Thyroid gland (tissue), 4 donors: ENCODE measurements around the gene EIF4B.

Source experiments
- POLR2A ChIP-seq, 2 donors: fragments of 450-650 bp; IDR thresholded peaks; one replicate each; pipeline ENCODE4 v1.6.1; 2017; ENCODE audit warnings: antibody characterized with exemption in 2 of 2, mild to moderate bottlenecking in 2 of 2, moderate library complexity in 1 of 2
- TF ChIP-seq, protein P1 (sequence below), 6 experiments: fragments of 200-600 bp in 3 of 6; fragments of 450-650 bp in 3 of 6; sonication (generic) in 3 of 6; IDR thresholded peaks; one replicate each; pipeline ENCODE4 v1.5.1; 2016 to 2019; ENCODE audit warnings: antibody characterized with exemption in 6 of 6, mild to moderate bottlenecking in 2 of 6, inconsistent platforms in 1 of 6, moderate library complexity in 1 of 6

DNA sequence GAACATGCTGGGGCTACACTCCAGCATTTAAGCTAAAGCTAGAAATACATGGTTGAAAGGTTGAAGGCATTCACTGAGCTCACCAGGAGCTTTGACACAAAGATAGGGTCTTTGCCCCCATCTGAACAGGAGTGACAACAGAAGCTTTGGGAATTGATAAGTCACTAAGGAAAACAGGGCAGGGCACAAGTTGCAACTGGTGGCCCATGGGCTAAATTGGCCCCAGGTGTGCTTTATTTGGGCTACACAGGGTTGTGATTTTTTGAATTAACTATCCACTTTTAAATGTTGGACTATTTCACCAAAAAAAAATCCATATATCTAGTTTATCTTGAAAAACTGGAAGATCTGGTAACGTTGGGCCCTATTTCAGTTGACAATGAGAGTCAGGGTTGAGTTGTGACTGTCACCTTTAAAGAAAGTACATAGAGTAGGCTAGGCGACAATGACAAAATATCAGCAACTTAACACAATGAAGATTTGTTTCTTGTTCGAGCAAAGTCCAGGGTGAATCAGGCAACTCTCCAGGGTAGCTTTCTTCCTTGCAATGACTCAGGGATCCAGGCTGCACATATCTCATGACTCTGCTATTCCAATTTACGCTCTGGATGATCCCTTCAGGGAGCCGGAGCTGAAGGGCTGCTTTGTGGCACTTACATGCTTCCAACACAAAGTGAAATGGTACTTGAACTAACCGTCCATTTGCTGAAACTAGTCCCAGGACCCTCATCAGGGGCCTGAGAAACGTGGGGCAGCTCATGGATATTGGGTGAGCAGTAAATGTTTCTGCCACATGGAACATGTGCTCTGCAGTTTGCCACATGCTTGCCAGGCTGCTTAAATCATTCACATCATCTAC, 13.3 kb upstream of the EIF4B start:
- TF ChIP-seq, protein P1, sequence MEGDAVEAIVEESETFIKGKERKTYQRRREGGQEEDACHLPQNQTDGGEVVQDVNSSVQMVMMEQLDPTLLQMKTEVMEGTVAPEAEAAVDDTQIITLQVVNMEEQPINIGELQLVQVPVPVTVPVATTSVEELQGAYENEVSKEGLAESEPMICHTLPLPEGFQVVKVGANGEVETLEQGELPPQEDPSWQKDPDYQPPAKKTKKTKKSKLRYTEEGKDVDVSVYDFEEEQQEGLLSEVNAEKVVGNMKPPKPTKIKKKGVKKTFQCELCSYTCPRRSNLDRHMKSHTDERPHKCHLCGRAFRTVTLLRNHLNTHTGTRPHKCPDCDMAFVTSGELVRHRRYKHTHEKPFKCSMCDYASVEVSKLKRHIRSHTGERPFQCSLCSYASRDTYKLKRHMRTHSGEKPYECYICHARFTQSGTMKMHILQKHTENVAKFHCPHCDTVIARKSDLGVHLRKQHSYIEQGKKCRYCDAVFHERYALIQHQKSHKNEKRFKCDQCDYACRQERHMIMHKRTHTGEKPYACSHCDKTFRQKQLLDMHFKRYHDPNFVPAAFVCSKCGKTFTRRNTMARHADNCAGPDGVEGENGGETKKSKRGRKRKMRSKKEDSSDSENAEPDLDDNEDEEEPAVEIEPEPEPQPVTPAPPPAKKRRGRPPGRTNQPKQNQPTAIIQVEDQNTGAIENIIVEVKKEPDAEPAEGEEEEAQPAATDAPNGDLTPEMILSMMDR (IDR thresholded peaks at IDR 0.05) = no peak
- TF ChIP-seq POLR2A (IDR thresholded peaks at IDR 0.05) = no peak
